ENCODE results near the gene ARID4B. TPM values are rescaled to one million over a fixed set of nuclear protein-coding genes. Genes with fewer than 3 reads are reported as not detected.
A peak's percentile ranks its signal among the peaks of the same experiment; 100 is the strongest.
"Not testable (repeated sequence)": the region's sequence is repeated elsewhere in the genome, so short reads cannot be mapped to it uniquely, and the experiment has no call there.

The ARID4B gene
- total and polyA plus RNA-seq, 11 donors = 12.4 to 20.4 (median 15.3) TPM

DNA sequence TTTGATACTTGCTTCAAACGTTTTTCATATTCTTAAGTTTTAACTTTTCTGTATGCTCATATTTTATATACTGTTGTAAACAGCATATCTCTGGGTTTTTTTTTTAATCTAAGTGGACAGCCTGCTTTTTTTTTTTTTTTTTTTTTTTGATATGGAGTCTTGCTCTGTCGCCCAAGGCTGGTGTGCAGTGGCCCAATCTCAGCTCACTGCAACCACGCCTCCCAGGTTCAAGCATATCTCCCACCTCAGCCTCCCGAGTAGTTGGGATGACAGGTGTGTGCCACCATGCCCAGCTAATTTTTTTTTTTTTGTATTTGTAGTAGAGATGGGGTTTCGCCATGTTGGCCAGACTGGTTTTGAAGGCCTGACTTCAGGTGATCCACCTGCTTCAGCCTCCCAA, 40.4 kb upstream of the ARID4B start:
- Histone ChIP-seq H3K4me1 (peaks cover 0 to 18% (median 6%) of the 10 kb centered on the region in 12 donors), H3K27me3 (no peaks in the 10 kb centered on the region), H3K36me3 (peaks cover 0 to 5% (median 0%) of the 10 kb centered on the region in 9 donors), H3K9me3 (no peaks in the 10 kb centered on the region), H3K27ac (no peak overlapping the region), H3K4me3 (peak overlapping the region in 9 of 12 donors; percentile 62 to 93 (median 78))
- no peak for DNase-seq
- no peak for ATAC-seq
- TF ChIP-seq, protein P1, sequence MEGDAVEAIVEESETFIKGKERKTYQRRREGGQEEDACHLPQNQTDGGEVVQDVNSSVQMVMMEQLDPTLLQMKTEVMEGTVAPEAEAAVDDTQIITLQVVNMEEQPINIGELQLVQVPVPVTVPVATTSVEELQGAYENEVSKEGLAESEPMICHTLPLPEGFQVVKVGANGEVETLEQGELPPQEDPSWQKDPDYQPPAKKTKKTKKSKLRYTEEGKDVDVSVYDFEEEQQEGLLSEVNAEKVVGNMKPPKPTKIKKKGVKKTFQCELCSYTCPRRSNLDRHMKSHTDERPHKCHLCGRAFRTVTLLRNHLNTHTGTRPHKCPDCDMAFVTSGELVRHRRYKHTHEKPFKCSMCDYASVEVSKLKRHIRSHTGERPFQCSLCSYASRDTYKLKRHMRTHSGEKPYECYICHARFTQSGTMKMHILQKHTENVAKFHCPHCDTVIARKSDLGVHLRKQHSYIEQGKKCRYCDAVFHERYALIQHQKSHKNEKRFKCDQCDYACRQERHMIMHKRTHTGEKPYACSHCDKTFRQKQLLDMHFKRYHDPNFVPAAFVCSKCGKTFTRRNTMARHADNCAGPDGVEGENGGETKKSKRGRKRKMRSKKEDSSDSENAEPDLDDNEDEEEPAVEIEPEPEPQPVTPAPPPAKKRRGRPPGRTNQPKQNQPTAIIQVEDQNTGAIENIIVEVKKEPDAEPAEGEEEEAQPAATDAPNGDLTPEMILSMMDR (IDR thresholded peaks at IDR 0.05) = no peak
- no peak for TF ChIP-seq POLR2A (IDR thresholded peaks at IDR 0.05)
- intact Hi-C loops (cut with DNase I) = loop anchor here in 3 of 10 donors (5.0 kb wide), 2 partner anchors 36 to 41 kb away; partner anchors contain the start of genes ARID4B (in 2 of the 3) and GGPS1 (in 2 of the 3)
- WGBS, 4 donors = 77 to 84% (median 79%) methylated on average over 5 of the region's 5 CpGs

DNA sequence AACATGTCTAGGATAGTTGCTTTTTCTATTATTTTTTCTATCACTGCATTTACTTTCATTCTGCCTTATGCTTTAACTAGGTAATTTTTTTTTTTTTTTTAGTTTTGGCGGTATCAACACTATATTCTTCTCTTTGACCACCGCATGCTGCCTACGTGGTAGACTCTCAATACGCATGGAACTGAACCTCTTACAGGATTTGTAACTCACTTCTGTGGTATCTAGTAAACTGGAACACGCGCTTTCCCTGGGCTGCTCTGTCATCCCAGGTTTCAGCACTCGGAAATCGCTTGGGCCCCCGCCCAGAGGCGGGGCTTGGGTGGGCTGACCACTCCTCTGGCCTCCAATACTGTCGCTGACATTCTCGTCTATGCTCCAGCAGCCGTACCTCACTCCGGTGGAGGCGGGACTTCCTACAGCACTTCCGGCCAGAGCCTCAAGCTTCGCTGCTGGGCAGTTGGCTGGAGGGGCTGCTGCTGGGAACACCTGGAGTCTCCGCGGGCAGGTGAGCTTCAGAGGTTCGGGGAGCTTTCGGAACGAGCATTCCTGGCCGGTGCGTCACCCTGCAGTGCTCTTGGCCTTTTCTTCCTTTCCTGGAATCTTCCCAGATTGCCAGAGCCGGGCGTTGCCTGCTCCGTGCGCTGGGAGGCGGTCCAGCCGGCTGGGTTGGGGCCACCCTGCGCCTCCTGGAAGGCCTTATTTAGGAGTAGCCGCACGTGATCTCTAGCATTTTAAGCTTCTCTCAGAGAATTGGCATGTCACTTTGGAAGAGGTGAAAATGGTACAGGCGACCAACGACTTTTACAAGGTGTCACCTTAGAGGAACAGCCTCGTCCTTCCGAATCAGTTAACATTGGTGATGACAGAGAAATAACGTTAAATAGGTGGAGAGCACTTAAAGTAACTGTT, 39.3 kb upstream of the ARID4B start, which contains the start of gene TBCE:
TBCE (plus strand) TSS at position 428 of the 909 bp plus-strand sequence. CDS start 12,623 bp downstream, outside the sequence.
- Histone ChIP-seq H3K36me3 (peaks cover 0 to 3% (median 0%) of the 10 kb centered on the region in 9 donors), H3K4me1 (peaks cover 0 to 18% (median 6%) of the 10 kb centered on the region in 12 donors), H3K27me3 (no peaks in the 10 kb centered on the region), H3K27ac (peak within 1 kb of the TSS; percentile 53 to 91 (median 80)), H3K4me3 (peak within 1 kb of the TSS; percentile 45 to 93 (median 75)), H3K9me3 (no peaks in the 10 kb centered on the region)
- 0 to 1% (median 0%) methylated on average over 21 to 38 of the region's 38 CpGs for WGBS, 4 donors
- intact Hi-C loops (cut with DNase I) = loop anchor here in 8 of 10 donors (1.0 to 5.0 kb wide), 5 partner anchors 35 to 48 kb away; partner anchors contain the start of genes ARID4B (in 7 of the 8) and GGPS1 (in 7 of the 8)
- ATAC-seq (peak; percentile 100), DNase-seq (peak; percentile 96 to 98 (median 97))
- TF ChIP-seq POLR2A (IDR thresholded peaks at IDR 0.05) = peak in 1 of 2 donors; percentile 89
- TF ChIP-seq, protein P1 (IDR thresholded peaks at IDR 0.05) = peak in 3 of 12 donors; percentile 6 to 27 (median 10)

DNA sequence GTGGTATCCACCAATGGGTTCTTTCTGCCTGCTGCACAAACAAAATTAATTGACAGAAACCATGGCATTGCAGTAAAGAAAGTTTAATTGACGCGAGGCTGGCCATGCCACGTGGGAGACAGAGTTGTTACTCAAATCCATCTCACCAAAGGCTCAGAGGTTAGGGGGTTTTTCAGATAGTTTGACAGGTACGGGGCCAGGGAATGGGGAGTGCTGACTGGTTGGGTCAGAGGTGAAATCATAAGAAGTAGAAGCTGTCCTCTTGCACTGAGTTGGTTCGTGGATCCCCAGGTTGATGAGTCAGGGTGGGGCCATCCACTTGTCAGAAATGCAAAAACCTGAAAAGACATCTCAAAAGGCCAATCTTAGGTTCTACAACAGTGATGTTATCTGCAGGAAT, 38.3 kb upstream of the ARID4B start:
- TF ChIP-seq POLR2A (IDR thresholded peaks at IDR 0.05) = no peak
- TF ChIP-seq, protein P1 (IDR thresholded peaks at IDR 0.05) = no peak
- WGBS, 4 donors = 82 to 89% (median 84%) methylated on average over 5 of the region's 5 CpGs
- H3K36me3 ChIP-seq = peaks cover 0 to 3% (median 0%) of the 10 kb centered on the region in 9 donors
- DNase-seq = no peak
- no peaks in the 10 kb centered on the region for H3K27me3 ChIP-seq
- intact Hi-C loops (cut with DNase I) = loop anchor here in 5 of 10 donors (2.0 to 5.0 kb wide), 4 partner anchors 34 to 49 kb away; partner anchors contain the start of genes ARID4B (in 4 of the 5) and GGPS1 (in 4 of the 5)
- peaks cover 0 to 18% (median 6%) of the 10 kb centered on the region in 12 donors for H3K4me1 ChIP-seq
- ATAC-seq = no peak
- peak overlapping the region in 4 of 12 donors; percentile 75 to 91 (median 82) for H3K27ac ChIP-seq
- H3K9me3 ChIP-seq = no peaks in the 10 kb centered on the region
- peak overlapping the region in 2 of 12 donors; percentile 62 to 93 for H3K4me3 ChIP-seq

DNA sequence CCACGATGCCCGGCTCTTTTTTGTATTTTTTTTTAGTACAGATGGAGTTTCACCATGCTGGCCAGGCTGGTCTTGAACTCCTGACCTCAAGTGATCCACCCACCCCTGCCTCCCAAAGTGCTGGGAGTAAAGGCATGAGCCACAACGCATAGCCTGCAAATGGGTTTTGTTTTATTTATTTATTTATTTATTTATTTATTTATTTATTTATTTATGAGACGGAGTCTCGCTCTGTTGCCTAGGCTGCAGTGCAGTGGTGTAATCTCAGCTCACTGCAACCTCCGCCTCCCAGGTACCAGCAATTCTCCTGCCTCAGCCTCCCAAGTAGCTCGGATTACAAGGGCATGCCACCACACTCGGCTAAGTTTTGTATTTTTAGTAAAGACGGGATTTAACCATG, 36.2 kb upstream of the ARID4B start:
- DNase-seq; H3K27ac ChIP-seq; H3K9me3 ChIP-seq; H3K27me3 ChIP-seq; H3K4me3 ChIP-seq; ATAC-seq; intact Hi-C loops (cut with DNase I); H3K36me3 ChIP-seq: not testable (repeated sequence)
- WGBS, 4 donors = 94 to 97% (median 96%) methylated on average over 9 of the region's 9 CpGs
- peaks cover 0 to 18% (median 6%) of the 10 kb centered on the region in 12 donors for H3K4me1 ChIP-seq

All from heart left ventricle (tissue), 16 donors.